ENCODE measurements around the gene APOD.

Gene APOD

GRCh38 chr3:195540511-195540910 is 43.2 kb downstream of the APOD start:
- DNase-seq, result no peak

DNA sequence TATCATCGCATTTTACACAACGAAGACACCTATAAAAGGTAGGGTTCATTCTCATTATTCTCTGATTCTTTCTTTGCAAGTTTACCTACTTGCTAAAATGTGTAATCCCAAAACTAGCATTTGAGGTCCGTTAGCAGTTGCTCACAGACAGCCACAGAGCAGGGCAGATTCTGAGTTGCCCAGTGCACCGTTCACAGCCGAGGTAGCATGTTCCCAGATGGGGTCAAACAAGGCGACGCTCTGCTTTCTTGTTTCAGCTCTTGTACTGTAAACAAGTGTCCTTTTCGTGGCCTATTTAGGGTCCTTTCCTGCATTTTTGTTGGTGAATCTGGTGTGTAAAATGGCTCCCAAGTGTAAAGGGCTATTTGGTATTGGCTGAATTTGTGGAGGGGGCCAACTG is 43.7 kb downstream of the APOD start:
- TF ChIP-seq POLR2A (IDR thresholded peaks at IDR 0.05; ENCODE audit: low read length) (no peak), GATA1 (IDR thresholded peaks at IDR 0.05; ENCODE audit: low read depth, low read length) (no peak)
- no peak for DNase-seq

More at GRCh38 chr3:195540511-195540910, 43.2 kb downstream of the APOD start:
- TF ChIP-seq POLR2A (IDR thresholded peaks at IDR 0.05; ENCODE audit: low read length) (no peak), GATA1 (IDR thresholded peaks at IDR 0.05; ENCODE audit: low read depth, low read length) (no peak)

DNA sequence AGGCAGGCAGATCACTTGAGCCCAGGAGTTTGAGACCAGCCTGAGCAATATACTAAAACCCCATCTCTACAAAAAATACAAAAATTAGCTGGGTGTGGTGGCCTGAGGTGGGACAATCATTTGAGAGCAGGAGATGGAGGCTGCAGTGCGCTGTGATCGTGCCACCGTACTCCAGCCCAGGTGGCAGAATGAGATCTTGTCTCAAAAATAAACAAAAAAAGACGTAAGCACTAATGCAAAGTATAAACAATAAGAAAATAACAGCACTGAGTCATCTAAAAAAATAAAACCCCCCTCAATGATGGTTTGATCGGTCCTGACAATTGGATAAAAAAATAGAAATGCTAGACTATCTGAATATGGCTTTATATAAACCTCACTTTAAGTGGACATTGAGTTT is 44.3 kb downstream of the APOD start:
- TF ChIP-seq POLR2A (IDR thresholded peaks at IDR 0.05; ENCODE audit: low read length) (no peak), GATA1 (IDR thresholded peaks at IDR 0.05; ENCODE audit: low read depth, low read length) (no peak)
- no peak for DNase-seq

- no peak for DNase-seq
- TF ChIP-seq POLR2A (IDR thresholded peaks at IDR 0.05; ENCODE audit: low read length), result no peak
These were observed 45.7 kb downstream of the APOD start for GRCh38 chr3:195537995-195538394.

DNA sequence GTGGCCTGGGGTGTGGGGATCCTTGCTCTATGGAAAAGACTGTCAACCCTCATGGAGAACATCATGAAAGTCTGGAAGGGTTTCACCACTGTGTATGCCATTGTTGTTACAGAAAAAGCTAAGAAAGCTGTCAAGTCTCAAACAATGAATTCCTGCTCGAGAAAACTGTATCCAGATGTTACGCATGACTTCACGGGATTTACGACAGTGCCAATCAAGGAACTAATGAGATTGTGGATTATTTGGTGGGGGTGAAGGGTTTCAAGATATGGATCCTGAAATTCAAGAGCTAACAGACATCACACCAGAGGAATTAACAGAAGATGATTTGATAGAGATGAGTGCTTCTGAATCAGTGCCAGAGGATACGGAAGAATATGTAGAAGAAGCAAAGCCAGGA is 48.4 kb downstream of the APOD start:
- TF ChIP-seq GATA1 (IDR thresholded peaks at IDR 0.05; ENCODE audit: low read depth, low read length) (no peak), POLR2A (IDR thresholded peaks at IDR 0.05; ENCODE audit: low read length) (no peak)
- no peak for DNase-seq

DNA sequence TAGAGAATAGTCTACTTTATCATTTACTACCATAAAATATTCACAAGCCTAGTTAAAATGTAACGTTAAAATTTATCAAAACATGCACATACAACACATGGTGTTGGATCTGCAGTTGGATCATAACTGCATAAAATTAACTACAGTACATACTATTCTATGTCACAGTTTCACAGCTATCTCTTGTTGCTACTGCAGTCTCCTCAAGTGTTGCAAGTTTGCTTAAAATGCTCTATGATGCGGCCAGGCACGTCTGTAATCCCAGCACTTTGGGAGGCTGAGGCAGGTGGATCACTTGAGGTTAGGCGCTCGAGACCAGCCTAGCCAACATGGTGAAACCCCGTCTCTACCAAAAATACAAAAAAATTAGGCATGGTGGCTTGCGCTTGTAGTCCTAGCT is 50.9 kb downstream of the APOD start:
- DNase-seq, result no peak
- TF ChIP-seq POLR2A (IDR thresholded peaks at IDR 0.05; ENCODE audit: low read length) (no peak), GATA1 (IDR thresholded peaks at IDR 0.05; ENCODE audit: low read depth, low read length) (no peak)

GRCh38 chr3:195532345-195532744 is 51.4 kb downstream of the APOD start:
- DNase-seq, result no peak
- no peak for TF ChIP-seq POLR2A (IDR thresholded peaks at IDR 0.05; ENCODE audit: low read length)
- TF ChIP-seq GATA1 (IDR thresholded peaks at IDR 0.05; ENCODE audit: low read depth, low read length), result no peak

DNA sequence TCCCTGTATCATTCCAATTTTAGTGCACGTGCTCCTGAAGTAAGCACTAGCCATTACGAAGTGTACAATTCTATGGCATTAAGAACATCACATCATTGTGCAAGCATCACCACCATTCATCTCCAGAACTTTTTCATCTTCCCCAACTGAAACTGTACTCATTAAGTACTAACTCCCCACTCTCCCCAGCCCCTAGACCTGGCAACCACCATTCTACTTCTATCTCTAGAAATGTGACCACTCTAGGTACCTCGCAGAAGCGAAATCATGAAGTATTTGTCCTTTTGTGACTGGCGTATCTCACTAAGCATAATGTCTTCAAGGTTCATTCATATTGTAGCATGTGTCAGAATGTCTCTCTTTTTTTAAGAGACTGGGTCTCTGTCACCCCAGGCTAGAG is 52.1 kb downstream of the APOD start:
- no peak for DNase-seq
- no peak for TF ChIP-seq POLR2A (IDR thresholded peaks at IDR 0.05; ENCODE audit: low read length)
- TF ChIP-seq GATA1 (IDR thresholded peaks at IDR 0.05; ENCODE audit: low read depth, low read length), result no peak

DNA sequence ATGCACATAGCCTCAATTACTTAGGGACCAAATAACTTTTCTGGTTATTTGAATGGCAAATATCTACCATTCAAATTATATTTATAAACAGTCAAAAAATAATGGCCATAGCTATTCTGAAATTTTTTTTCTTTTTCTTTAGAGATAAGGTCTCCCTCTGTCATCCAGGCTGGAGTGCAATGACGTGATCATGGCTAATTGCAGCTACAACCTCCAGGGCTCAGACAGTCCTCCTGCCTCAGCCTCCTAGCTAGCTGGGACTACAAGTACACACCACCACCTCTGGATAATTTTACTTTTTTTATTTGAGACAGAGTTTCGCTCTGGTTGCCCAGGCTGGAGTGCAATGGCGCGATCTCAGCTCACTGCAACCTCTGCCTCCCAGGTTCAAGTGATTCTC is 57.2 kb downstream of the APOD start:
- no peak for TF ChIP-seq POLR2A (IDR thresholded peaks at IDR 0.05; ENCODE audit: low read length)
- TF ChIP-seq GATA1 (IDR thresholded peaks at IDR 0.05; ENCODE audit: low read depth, low read length), result no peak
- DNase-seq, result peak; percentile 49 to 56

DNA sequence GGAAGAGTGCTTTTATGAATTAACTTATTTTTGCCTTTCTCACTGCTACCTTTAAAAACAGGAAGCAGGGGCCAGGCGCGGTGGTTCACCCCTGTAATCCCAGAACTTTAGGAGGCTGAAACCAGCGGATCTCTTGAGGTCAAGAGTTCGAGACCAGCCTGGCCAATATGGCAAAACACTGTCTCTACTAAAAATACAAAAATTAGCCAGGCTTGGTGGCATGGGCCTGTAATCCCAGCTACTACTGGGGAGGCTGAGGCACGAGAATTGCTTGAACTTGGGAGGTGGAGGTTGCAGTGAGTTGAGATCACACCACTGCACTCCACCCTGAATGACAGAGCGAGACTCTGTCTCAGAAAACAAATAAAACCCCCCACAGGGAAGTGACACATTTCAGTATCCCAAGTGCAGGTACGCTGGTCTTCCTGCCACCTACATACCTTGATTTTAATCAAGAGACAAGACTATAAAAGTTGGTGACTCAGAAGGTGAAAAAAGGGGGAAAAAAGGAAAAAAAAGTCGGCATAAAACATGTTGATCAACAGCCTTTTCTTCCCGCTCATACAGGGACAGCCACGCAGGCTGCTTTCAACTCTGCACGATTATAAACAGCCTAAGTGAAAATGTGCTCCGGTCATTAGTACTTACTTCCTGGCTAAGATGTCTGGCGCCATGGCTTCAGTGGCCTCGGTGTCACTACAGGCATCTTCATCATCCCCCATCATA is 59.4 kb downstream of the APOD start:
- TF ChIP-seq POLR2A (IDR thresholded peaks at IDR 0.05; ENCODE audit: low read length) (no peak), GATA1 (IDR thresholded peaks at IDR 0.05; ENCODE audit: low read depth, low read length) (no peak)
- no peak for DNase-seq

DNA sequence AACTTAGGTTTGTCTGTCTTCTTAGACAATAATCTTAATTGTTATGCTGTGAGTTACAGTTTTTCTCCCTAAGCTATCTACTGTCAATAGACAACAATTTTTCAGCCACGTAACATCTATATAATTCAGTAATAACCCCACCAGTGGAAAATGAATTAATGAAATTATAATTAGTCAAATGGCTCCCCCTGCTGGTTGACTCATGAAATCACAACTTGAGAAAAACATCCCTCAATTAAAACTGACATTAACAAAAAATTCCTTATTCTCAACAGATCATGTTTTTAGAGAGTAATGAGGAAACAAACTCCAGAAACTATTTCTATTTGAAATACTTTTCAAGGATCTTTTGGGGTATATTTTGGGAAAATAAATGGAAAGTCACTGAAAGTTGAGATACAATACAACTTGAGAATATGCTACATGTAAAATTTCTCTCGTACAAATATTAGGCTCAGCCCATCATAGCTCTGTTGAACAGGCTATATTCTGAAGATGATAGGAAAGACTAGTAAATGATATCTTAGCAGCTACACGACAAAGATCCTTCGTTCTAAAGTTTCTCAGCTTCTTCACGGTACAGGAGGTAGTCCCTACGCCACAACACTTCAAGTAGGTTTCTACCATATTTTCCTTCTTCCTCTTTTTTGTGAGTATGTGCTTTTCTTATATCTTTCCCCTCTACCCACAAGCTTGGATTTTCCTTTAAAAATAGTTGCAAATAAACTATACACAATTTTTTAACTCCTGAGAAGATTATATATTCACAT is 61.3 kb downstream of the APOD start:
- TF ChIP-seq GATA1 (IDR thresholded peaks at IDR 0.05; ENCODE audit: low read depth, low read length) (no peak), POLR2A (IDR thresholded peaks at IDR 0.05; ENCODE audit: low read length) (no peak)
- peak; percentile 62 to 83 for DNase-seq
